HS-27A (cell line): ENCODE data around the gene UBE2D1.
"Not testable (repeated sequence)": the region's sequence is repeated elsewhere in the genome, so short reads cannot be mapped to it uniquely, and the experiment has no call there.

ENCODE experiments used
- DNase-seq: peaks from one replicate; pipeline ENCODE4 v3.0.0-alpha.2; 2012; ENCODE audit warnings: low read depth, missing footprints

Gene UBE2D1

DNA sequence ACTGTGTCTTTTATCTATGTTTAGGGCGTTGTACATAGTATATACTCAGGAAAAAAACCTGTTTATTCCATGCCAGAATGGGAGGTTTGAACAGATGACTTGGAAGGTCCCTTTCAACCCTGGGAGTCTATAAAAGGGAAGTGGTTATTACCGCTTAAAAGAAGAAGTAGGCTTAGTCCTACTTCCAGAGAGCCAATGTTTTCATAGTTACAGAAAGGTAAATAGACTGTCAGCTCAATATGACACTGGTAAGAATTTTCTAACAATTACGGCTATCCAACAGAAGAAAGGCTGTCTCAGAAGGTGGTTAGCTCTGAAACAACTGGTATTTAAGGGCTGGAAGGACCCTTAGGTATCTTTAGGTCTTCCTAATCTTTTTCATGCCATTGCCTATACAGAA, 49.3 kb downstream of the UBE2D1 start:
- no peak for DNase-seq

DNA sequence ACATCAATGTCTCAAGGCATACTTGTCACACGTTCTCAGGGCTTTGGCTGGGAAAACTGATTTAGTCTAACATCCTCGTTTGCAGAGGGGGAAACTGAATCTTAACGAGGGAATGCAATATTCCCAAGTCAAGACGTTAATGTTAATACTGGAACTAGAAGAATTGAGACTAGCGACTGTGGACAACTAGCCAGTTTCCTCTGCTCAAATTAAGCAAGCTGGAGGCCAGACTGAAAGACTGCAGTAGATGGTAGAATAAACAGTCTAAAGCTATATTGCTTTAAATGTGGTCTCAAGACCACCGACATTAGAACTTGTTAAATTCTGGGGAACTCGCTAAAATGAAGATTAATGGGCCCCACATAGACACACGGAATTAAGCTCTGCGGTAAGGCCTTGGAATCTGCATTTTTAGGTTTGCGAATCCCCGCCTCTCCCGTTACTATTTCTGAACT, 49.8 kb downstream of the UBE2D1 start:
- DNase-seq = no peak

GRCh38 chr10:58384999-58385783, 50.4 kb downstream of the UBE2D1 start, which contains the start of gene TFAM:
TFAM (plus strand) TSS chr10:58385410; CDS start chr10:58385548, 138 bp downstream.
- peak; percentile 30 for DNase-seq

GRCh38 chr10:58385784-58386112, 50.9 kb downstream of the UBE2D1 start:
- peak; percentile 8 for DNase-seq

- no peak for DNase-seq
Observed at GRCh38 chr10:58389024-58389423, 54.2 kb downstream of the UBE2D1 start.

GRCh38 chr10:58393317-58393716, 58.5 kb downstream of the UBE2D1 start:
- DNase-seq = no peak

DNA sequence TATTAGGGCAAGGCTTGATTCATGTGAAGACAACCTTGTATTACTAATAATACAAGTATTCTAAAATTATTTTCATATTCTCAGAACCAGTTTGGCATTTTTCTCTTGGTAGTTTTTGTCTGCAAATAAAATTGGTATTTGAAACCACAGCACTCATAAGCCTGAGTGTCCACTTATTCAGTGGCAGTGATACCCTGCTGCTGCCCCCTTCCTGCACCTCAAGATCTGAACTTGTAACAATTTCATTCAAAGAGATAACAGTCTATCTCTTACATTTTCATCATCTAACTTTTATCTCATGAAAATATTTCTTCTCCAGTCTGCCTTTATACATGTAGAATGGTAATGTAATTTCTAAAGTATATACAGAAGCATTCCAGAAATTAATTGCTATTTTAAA, 59.7 kb downstream of the UBE2D1 start:
- DNase-seq = no peak

GRCh38 chr10:58396057-58396456, 61.3 kb downstream of the UBE2D1 start:
- DNase-seq = no peak

DNA sequence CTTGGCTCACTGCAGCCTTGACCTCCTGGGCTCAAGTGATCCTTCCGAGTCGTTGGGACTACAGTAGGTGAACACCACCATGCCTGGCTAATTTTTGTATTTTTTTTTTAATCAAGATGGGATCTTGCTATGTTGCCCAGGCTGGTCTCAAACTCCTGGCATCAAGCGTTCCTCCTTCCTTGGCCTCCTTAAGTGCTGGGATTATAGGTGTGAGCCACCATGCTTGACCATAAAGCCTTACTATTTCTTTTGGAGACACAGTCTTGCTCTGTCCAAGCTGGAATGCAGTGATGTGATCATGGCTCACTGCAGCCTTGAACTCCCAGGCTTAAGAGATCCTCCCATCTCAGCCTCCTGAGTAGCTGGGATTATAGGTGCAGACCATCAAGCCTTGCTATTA, 63.0 kb downstream of the UBE2D1 start:
- DNase-seq = no peak

GRCh38 chr10:58399410-58399809, 64.6 kb downstream of the UBE2D1 start:
- no peak for DNase-seq

GRCh38 chr10:58400609-58401008, 65.8 kb downstream of the UBE2D1 start:
- DNase-seq = no peak

- no peak for DNase-seq
Observed at GRCh38 chr10:58404001-58404400, 69.2 kb downstream of the UBE2D1 start.

- DNase-seq = no peak
Observed at GRCh38 chr10:58409956-58410610, 75.3 kb downstream of the UBE2D1 start.

DNA sequence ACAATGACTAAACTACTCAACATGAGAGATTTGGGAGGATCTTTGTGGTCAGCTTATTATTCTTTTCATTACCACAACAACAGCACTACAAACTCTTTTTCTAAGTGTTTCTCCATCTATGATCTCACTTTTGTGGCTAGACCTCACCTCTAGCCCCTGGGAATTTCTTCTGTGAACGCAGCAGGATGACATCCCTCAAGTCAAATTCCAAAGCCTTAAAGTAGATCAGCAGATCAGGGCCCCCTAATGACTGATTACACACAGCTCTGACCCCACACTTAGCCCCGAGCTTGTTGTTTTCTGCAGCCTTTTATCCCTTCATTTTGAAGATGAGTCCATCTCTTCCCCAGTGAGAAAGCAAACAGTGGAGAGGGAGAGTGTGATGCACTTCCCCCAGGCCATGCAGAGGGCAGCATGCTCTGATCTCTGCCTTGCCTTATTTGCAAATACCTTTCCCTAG, 77.7 kb downstream of the UBE2D1 start:
- DNase-seq = no peak

DNA sequence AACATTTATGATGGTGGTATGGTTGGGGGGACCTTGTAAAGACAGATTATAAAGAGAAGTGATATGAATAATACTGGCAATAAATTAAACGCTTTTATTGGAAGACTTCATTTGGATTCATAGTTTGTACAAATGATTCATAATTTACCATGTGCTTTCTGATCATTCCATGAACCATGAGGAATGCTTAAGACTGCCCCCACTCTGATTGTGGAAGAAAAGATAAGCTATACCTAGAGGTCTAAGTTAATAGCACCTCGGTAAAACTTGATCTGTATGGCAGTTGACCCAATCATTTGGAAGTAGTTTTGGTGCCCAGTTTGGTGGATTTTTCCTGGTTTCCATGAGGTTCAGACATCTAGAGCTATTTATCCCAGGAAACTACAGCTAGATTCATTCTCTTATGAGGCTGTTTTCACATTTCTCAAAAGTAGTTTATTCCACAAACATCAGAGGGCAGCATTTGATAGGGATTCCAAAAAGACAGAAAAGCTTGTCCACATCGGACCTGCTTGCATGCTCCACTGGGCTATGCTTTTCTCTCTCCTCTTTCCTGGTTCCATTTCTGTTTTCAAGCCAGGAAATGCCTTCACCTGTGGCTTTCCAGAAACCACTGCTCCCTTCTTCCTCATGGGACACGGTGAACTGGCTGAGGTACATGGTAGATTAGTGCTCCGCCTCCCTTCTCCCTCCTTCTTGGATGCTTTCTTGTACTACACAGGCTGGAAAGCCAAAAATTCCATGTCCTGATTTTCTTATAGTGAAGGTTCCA, 79.7 kb downstream of the UBE2D1 start:
- no peak for DNase-seq

GRCh38 chr10:58415757-58416156, 81.0 kb downstream of the UBE2D1 start:
- DNase-seq = no peak

- DNase-seq = not testable (repeated sequence)
Observed at GRCh38 chr10:58417902-58418301, 83.1 kb downstream of the UBE2D1 start.
